Activated CD4-positive, alpha-beta T cell treated with anti-CD3 and anti-CD28 coated beads, Interleukin-2, Interleukin-4, amounts not matched to agents 100 ng/mL and 50 ng/mL, durations not matched to agents 16 hours and 8 hours (primary cell): Measurements from ENCODE around the gene BTBD9.
A peak's percentile ranks its signal among the peaks of the same experiment; 100 is the strongest.

Experiments
- DNase-seq: peaks from one replicate; pipeline ENCODE4 v3.0.0-alpha.2; 2020; ENCODE audit warnings: low spot score

Gene BTBD9

GRCh38 chr6:38481211-38481836, 158.4 kb downstream of the BTBD9 start:
- no peak for DNase-seq

- no peak for DNase-seq
Observed at GRCh38 chr6:38480036-38480435, 159.7 kb downstream of the BTBD9 start.

GRCh38 chr6:38479331-38479730, 160.4 kb downstream of the BTBD9 start:
- DNase-seq, result no peak

- no peak for DNase-seq
Observed at GRCh38 chr6:38477680-38478260, 162.0 kb downstream of the BTBD9 start.

DNA sequence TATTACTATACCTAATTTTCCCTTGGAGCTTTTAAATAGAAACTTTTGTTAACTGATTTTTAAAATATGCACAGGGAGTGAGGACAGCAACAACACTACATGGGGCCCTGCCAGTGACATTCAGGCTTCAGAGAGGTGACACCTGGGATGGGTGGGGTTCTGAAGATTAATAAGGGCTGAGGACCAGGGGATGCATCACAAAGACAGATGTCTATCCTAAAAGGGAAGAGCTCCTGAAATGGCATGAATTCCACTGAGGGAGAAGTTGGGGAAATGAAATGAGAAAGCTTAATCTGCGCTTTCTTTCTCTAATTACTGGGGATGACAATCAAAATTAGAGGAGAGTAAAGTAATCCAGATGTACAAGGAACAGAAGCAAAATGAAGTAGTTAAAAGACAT, 162.8 kb downstream of the BTBD9 start:
- no peak for DNase-seq

GRCh38 chr6:38476141-38476540, 163.6 kb downstream of the BTBD9 start:
- no peak for DNase-seq

GRCh38 chr6:38470548-38470947, 169.2 kb downstream of the BTBD9 start:
- no peak for DNase-seq

- no peak for DNase-seq
Observed at GRCh38 chr6:38467566-38467965, 172.2 kb downstream of the BTBD9 start.

- no peak for DNase-seq
Observed at GRCh38 chr6:38460186-38460585, 179.5 kb downstream of the BTBD9 start.

DNA sequence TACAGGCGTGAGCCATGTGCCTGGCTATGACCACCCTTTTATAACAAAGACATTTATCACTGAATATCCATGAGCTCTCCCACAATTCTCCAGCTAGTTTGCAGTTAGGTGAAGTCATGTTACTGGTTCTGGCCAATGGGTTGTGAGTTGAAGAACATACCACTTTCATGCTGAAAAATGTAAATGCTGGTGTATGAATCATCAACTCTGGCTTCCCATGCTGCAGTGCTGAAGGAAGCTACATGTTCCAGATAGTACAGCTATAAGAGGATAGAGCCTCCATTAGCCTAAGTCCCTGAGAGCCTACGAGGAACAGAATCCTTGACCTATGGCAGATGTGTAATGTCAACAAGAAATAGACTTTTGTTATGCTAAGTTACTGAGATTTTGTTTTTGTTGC, 180.4 kb downstream of the BTBD9 start:
- DNase-seq, result no peak

DNA sequence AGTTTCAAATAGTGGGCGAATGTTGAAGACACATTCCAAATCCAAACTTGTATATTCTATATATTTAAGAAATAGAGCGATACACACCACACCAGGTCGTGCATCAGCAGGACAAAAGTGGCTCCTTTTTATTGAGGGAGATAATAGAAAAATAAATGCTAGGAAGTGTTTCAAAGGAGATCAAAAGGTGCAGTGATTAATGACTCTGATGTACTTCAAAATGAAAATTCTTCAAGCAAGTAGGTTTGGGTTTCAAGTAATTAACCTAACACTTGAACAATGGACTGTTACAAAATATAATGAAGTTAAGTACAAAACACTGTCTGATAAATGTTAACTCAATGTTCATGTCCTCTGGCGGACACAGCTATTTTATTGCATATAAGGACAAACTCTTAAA, 185.9 kb downstream of the BTBD9 start:
- no peak for DNase-seq

GRCh38 chr6:38452816-38453660, 186.7 kb downstream of the BTBD9 start:
- DNase-seq, result no peak

DNA sequence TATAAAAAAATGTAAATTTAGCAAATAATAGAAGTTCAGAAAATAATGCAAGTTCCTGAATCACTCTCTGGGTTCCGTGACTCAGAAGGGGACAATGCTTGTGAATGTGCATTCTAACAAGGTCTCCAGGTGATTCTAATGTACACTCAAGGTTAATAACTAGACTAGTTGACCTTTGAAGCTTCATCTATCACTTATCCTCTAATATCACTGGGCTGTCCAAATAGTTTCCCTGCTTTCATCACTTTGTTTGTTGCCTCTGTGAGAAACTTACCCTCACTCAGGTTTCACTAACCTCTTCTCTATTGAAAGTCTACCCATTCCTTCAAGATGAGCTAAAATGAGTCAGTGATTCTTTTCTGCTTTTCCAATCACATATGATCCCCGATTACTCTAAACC, 189.0 kb downstream of the BTBD9 start:
- no peak for DNase-seq

DNA sequence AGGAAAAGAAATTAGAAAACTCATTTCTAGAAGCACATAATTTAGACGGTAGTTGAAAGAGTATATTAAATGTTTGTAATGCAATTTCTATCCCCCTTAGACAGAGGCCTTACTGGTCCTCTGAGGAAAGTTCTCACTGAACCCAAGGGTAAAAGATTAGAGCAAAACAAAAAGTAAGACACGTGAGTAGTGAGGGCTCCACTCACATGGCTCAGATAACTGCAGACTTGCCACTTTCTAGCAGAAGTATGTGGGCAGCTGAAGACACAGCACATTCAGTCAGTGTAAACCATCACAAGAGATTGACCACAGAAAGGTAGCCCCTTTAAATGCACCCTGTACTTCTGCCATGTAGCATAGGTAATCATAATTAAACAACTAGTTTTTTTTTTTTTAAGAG, 193.8 kb downstream of the BTBD9 start:
- DNase-seq, result no peak

DNA sequence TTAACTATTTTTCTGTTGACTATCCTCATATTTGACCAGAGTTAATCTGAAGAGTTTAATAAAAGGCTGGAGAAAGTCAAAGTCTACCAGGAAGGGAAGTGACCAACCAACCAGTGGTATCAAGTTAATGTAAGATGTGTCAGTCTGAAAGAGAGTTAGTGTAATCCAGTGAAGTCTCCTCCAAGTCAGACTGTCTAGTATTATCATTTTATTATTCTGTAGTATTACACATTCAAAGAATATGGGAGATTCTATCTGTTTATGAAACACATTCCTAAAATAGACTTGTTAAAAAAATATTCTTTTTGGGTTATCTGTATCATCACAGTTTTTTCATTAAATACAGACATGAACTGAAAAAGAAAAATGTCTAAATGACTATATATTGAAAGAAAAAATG, 194.4 kb downstream of the BTBD9 start:
- no peak for DNase-seq

DNA sequence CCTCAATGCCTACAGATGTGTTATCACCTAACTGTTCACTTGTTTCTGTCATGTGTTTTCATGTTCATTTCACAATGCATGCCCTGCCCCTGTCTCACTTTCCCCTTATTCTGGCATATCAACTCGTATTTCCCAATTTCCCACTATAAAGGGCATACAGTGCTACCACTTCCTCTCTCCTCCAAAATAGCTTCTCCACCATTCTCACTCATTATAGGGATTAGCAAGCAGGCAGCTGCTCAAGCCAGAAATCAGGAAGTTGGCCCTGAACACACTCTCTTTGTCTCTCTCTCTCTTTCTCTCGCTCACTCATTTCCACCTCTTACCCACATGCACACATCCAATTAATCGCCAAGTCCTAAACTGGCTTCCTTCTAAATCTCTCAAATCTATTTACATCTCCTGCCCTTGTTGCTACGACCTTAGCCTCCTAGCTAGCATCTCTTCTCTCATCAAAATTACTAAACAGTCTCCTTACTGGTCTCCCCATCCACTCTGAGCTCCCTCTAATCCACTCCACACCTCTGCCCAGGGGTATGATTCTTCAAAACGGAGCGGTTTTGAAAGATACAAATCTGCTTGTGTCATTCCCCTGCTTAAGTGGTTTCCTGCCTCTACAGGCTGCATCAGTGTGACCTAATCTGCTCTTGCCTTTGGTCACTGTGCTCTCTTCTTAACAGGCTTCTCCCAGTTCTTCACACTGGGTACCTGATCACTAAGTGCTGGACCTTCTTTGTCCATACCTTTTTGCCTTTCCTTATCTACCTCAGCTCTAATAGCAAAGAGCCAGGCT, 196.2 kb downstream of the BTBD9 start:
- peak; percentile 35 for DNase-seq

- no peak for DNase-seq
Observed at GRCh38 chr6:38438097-38438496, 201.6 kb downstream of the BTBD9 start.

DNA sequence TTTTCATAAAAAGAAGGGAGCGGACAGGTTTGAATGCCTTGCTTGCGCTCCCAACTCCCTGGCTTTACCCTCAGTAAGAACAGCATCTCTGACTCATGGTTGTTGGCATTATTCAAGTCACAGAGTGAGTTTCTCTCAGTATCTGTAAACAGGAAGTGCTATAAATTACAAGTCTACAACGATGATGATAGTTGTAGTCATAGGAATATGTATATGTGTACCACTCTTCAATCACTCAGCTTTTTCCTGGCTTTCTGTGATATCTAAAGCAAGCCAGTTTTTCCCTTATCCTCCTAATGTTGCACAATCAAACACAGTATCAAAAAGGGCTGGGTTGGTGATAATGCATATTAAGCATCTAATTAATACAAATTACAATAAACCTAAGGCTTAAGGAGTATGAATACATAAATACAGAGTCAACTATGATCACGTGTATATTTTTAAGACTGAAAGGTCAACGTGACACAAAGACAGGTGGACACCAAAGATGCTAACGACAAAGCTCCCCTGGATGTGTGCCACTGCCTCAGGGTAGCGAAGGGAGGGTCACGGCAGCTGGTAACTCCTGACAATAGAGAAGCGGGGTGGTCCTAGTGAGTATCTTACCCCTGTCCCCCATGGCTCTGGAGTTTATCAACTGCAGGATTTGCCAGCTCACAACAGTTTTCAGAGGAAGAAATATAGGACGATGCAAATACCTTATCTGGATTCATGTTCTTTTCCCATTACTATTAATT, 202.8 kb downstream of the BTBD9 start:
- peak; percentile 19 for DNase-seq

DNA sequence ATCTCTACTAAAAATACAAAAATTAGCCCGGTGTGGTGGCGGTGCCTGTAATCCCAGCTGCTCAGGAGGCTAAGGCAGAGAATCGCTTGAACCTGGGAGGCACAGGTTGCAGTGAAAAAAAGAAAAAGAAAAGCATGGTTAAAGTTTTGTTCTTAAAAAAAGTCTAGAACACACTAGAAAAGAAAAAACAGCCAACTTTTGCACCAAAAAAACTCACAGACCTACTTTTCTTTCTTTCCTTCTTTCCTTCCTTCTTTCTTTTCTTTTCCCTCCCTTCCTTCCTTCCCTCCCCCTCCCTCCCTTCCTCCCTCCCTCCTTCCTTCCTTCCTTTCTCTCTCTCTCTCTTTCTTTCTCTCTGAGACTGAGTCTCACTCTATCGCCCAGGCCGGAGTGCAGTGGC, 204.4 kb downstream of the BTBD9 start:
- no peak for DNase-seq

DNA sequence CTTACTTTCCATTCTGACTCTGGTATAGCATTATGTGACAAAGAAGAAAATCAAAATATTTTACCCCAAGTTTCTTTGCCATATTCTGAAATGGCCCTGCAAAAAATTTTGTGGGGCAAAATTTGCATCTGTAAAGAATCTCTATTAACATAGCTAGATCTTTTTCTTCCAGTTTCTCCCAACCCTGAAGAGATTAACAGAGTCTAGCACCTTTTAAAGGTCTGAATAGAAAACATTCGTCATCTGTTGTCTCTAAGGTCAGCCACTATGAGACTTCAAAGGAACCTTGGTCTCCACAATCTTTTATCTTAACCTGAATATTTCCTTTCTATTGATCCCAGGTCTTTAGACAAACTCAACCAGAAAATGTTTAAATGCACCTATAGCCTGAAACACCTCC, 205.7 kb downstream of the BTBD9 start:
- DNase-seq, result no peak

- DNase-seq, result no peak
Observed at GRCh38 chr6:38432479-38432878, 207.2 kb downstream of the BTBD9 start.

DNA sequence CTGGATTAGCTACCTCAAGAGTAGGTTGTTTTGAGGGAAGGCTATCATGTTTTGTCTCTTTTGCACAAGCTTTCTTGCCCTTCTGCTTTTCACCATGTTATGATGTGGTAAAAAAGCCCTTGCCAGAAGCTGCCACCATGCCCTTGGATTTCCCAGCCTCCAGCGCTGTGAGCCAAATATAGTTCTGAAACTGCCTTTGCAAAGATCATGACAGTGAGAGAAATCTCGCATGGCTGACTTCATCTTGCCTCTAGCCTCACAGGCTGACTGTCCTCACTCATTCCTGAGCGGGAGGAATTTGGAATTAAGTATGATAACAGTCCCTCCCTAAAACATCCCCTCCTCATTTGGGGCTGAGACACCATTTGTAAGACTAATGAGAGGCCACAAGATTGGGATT, 207.7 kb downstream of the BTBD9 start:
- DNase-seq, result no peak
